Stimulated activated CD4-positive, alpha-beta T cell treated with anti-CD3 and anti-CD28 coated beads, TNF-alpha, amount 100 ng/mL, for 48 hours (primary cell): Measurements from ENCODE around the gene CYP2W1.
"Not testable (repeated sequence)": the region's sequence is repeated elsewhere in the genome, so short reads cannot be mapped to it uniquely, and the experiment has no call there.

ENCODE experiments used
- DNase-seq, 3 donors: peaks; one replicate each; pipeline ENCODE4 v3.0.0-alpha.2; 2020; ENCODE audit warnings: low read depth in 3 of 3

CYP2W1 gene

GRCh38 chr7:951881-952547, 31.0 kb upstream of the CYP2W1 start:
- no peak for DNase-seq

GRCh38 chr7:952548-953441, 30.2 kb upstream of the CYP2W1 start:
- no peak for DNase-seq

- DNase-seq = no peak
These were observed 29.2 kb upstream of the CYP2W1 start for GRCh38 chr7:953547-954327.

GRCh38 chr7:954330-955238, 28.4 kb upstream of the CYP2W1 start, which contains the start of gene ADAP1:
Gene ADAP1, minus strand, starts transcription at chr7:954680. Its CDS starts 203 bp downstream, at chr7:954477.
- DNase-seq = peak in 2 of 3 donors; percentile 26 to 46

- DNase-seq = no peak
These were observed 26.9 kb upstream of the CYP2W1 start for GRCh38 chr7:956031-956430.

- DNase-seq = no peak
These were observed 25.4 kb upstream of the CYP2W1 start for GRCh38 chr7:957418-958220.

GRCh38 chr7:958221-959200, 24.5 kb upstream of the CYP2W1 start:
- DNase-seq = no peak

- no peak for DNase-seq
These were observed 23.7 kb upstream of the CYP2W1 start for GRCh38 chr7:959271-959670.

GRCh38 chr7:959740-960139, 23.2 kb upstream of the CYP2W1 start:
- not testable (repeated sequence) for DNase-seq

- no peak for DNase-seq
These were observed 22.6 kb upstream of the CYP2W1 start for GRCh38 chr7:960269-960871.

- not testable (repeated sequence) for DNase-seq
These were observed 22.0 kb upstream of the CYP2W1 start for GRCh38 chr7:960972-961371.

- DNase-seq = no peak
These were observed 21.2 kb upstream of the CYP2W1 start for GRCh38 chr7:961546-962400.

- DNase-seq = no peak
These were observed 20.4 kb upstream of the CYP2W1 start for GRCh38 chr7:962401-963081.

GRCh38 chr7:963236-964078, 19.5 kb upstream of the CYP2W1 start:
- DNase-seq = no peak

GRCh38 chr7:964401-965231, 18.4 kb upstream of the CYP2W1 start:
- DNase-seq = no peak
